ENCODE data around the gene NUP93. TPM values are rescaled to one million over a fixed set of nuclear protein-coding genes. Genes with fewer than 3 reads are reported as not detected.

NUP93 gene
- total and polyA plus RNA-seq, 2 of the 8 experiments (the other 6 are each of a cell fraction or from before 2014, with no cell fraction given): 147 to 201 TPM

GRCh38 chr16:56865394-56866062 is 135.6 kb downstream of the NUP93 start:
- Histone ChIP-seq H3K23ac (ENCODE audit: insufficient read length) (no peak overlapping the region), H3K79me2 (ENCODE audit: control insufficient read depth in 1 of 2, insufficient read depth in 2 of 2, low read length in 2 of 2) (no peaks in the 10 kb centered on the region), H3K79me1 (ENCODE audit: low read depth, low read length) (no peaks in the 10 kb centered on the region), H3K4me3 (ENCODE audit: extremely low read depth in 1 of 4, insufficient read depth in 2 of 4, low read depth in 3 of 4, low read length in 4 of 4) (no peak overlapping the region), H4K20me1 (replicated peaks in 1 of 2; ENCODE audit: control insufficient read depth in 1 of 2, insufficient read depth in 2 of 2, low read length in 2 of 2) (no peaks in the 10 kb centered on the region), H3K9me3 (ENCODE audit: insufficient read depth in 2 of 2, low read depth in 1 of 2, low read length in 1 of 2) (no peaks in the 10 kb centered on the region), H3K23me2 (ENCODE audit: low read depth, low read length) (no peaks in the 10 kb centered on the region; the same call in 1 of the 2 replicates), H2BK12ac (ENCODE audit: low read depth, low read length) (no peak overlapping the region), H4K91ac (replicated peaks; ENCODE audit: insufficient read length, low read length) (no peak overlapping the region), H3K14ac (ENCODE audit: insufficient read length) (no peak overlapping the region), H3K4ac (replicated peaks; ENCODE audit: insufficient read length, low read depth, low read length) (no peak overlapping the region), H2BK20ac (ENCODE audit: low read length) (no peak overlapping the region), H3K27ac (ENCODE audit: low read depth, low read length) (no peak overlapping the region), H3K56ac (replicated peaks; ENCODE audit: insufficient read length, low read depth, low read length) (no peak overlapping the region), H3K36me3 (ENCODE audit: control insufficient read depth in 2 of 4, insufficient read depth in 4 of 4, low read length in 3 of 4) (no peaks in the 10 kb centered on the region), H2BK15ac (ENCODE audit: low read length) (no peak overlapping the region), H4K5ac (ENCODE audit: insufficient read length, low read depth, low read length) (no peak overlapping the region), H2BK5ac (ENCODE audit: low read depth, low read length) (no peak overlapping the region), H2AFZ (ENCODE audit: low read length) (no peak overlapping the region), H3K4me2 (ENCODE audit: insufficient read depth in 1 of 2, low read depth in 2 of 2, low read length in 2 of 2) (no peak overlapping the region), H3K9ac (replicated peaks in 1 of 4; ENCODE audit: extremely low read depth in 1 of 4, low read depth in 3 of 4, low read length in 3 of 4) (no peak overlapping the region), H3K18ac (ENCODE audit: extremely low read depth, low read length) (no peak overlapping the region), H3K27me3 (replicated peaks in 1 of 4; ENCODE audit: control insufficient read depth in 3 of 4, extremely low read depth in 1 of 4, insufficient read depth in 3 of 4, low read length in 3 of 4) (no peaks in the 10 kb centered on the region), H2AK5ac (ENCODE audit: low read depth, low read length) (no peak overlapping the region), H4K8ac (ENCODE audit: extremely low read depth, insufficient read depth, low read length) (peak overlapping the region; percentile 17; the same call in 1 of the 2 replicates), H3K4me1 (replicated peaks in 1 of 4; ENCODE audit: control insufficient read depth in 3 of 4, insufficient read depth in 4 of 4, low read length in 3 of 4) (peaks cover 0 to 3% (median 0%) of the 10 kb centered on the region in 4 experiments; a peak in 2 of 7 replicates), H2BK120ac (replicated peaks; ENCODE audit: low read depth, low read length) (no peak overlapping the region)
- DNase-seq (ENCODE audit: low read depth in 1 of 2, low spot score in 2 of 2) (no peak), FAIRE-seq (no peak)
- ChIA-PET POLR2A (ENCODE audit: partially characterized antibody) (interaction anchor here (3.1 kb wide), 1 partner anchor 65 kb away, joined by 12 read pairs; no protein-coding TSS in a partner anchor), CTCF (ENCODE audit: partially characterized antibody) (interaction anchor here (1.4 to 6.3 kb wide), 5 partner anchors 10 to 91 kb away, joined by 3 to 102 read pairs (median 31); no protein-coding TSS in a partner anchor)
- TF ChIP-seq KDM1A (IDR thresholded peaks at IDR 0.05; ENCODE audit: borderline replicate concordance, low read length): peak; percentile 40; the same call in 1 of the 2 replicates
- TF ChIP-seq RFX5 (IDR thresholded peaks at IDR 0.05; ENCODE audit: borderline replicate concordance, low read depth, low read length): no peak
- 89% methylated on average over 13 of the region's 13 CpGs; no CpG with 5 or more reads in 1 of the 2 experiments for WGBS, 2 experiments (ENCODE audit: extremely low coverage in 1 of 2, insufficient coverage in 1 of 2, insufficient read length in 1 of 2, insufficient replicate concordance in 2 of 2, low coverage in 1 of 2, low lambda C conversion rate in 2 of 2, missing lambda C conversion rate in 1 of 2)

All from H1 (cell line).